Superior temporal gyrus (tissue), 1 donor: ENCODE results near the gene PGAP1.

Source experiments
- DNase-seq: peaks from one replicate; pipeline ENCODE4 v3.0.0-alpha.2; 2016; ENCODE audit errors: extremely low spot score

The PGAP1 gene

DNA sequence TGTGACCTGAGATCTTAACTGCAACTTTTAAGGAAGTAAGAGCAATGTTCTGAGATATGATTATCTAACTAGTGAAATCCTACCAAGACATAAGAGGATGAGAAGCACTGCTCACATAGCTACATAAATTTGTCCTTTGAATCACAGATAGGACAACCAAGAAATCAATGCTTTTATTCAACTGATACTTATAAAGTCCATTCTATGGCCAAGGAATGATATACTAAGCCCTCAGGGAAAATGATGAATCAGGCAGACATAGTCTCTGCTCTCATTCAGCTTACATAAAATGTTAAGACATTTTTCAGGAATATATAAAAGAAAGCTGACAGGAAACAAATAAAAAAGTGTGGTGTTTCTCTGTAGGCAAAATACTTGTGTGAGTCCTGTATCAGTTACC, 39.1 kb downstream of the PGAP1 start:
- no peak for DNase-seq

DNA sequence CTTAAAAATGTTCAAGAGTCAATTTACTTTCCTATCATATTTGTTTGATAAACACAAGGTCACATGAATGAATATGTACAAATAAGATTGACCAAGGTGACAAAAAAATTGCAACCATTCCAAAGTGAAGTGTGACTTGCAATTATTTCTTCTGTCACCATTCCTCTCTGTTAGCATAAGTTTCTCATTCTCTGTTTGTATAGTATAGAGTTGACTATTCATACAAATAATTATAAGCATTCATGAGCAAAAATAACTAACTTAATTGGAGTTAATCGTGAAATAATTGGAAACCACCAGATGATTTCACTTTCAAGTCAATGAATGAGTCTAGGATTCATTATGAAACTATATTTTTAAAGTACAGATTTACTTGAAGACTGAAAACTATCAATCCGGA, 42.1 kb downstream of the PGAP1 start:
- no peak for DNase-seq

DNA sequence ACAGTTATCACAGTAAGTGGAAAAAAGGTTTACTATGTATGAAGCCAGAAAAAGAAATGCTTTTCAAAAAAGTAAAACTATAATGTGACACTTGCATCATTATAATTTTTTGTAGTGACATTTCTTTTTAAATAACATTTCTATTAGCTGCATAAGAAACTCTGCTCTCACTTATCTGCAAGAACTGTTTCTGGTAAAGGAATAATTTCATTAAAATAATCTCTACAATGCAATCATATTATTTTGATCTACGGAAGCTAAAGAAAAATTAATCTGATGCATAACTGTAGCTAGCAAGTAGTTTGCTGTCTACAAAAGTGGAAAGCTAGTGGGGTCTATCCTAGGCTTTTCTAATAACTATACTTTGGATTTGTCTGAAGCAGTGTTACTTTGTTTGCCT, 50.1 kb downstream of the PGAP1 start:
- no peak for DNase-seq

DNA sequence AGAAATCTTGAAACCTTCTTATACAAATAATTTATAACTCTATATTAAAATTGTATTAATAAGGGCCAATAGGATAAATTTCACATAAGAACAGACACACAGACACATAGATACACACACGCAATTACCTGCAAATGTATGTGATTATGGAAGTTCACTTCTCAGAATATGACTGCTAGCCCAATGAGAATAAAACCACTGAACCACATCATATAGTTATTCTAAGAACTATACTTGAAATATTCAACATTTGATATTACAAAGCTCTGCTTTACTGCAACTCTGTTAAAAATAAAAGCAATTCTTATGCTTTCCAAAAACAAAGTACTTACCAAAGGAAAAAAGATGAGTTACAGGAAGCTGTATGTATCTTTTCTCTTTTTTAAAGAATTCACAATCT, 51.1 kb downstream of the PGAP1 start:
- no peak for DNase-seq

DNA sequence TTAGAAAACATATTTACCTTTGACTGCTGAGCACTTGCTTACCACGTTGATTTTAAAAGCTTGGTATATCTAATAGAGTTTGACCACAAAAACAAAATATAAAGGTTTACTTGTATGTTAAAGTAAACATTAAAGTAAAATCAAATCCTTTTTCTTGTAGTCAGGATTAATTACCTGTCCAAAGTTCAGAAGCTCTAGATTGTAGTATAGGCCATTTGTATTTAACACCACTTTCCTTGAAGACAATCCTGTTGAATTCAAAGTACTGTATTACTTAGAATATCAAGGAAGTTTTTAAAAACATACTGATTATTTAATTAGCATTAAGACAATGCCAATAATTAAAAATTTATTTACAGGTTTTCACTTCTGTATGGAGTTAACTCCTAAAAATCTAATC, 53.0 kb downstream of the PGAP1 start:
- DNase-seq, result no peak

DNA sequence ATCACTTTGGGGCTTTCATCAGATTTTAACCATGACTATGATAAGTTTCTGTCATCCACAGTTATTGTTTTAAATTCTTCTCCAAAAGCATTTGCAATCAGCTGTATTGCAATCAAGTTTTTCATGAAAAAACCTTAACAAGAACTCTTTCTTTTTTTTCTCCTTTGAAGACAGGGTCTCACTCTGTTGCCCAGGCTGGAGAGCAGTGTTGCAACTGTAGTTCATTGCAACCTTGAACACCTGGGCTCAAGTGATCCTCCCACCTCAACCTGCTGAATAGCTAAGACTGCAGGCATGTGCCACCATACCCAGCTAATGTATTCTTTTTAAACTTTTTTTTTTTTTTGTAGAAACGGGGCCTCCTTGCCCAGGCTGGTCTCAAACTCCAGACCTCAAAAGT, 71.9 kb downstream of the PGAP1 start:
- DNase-seq, result no peak

DNA sequence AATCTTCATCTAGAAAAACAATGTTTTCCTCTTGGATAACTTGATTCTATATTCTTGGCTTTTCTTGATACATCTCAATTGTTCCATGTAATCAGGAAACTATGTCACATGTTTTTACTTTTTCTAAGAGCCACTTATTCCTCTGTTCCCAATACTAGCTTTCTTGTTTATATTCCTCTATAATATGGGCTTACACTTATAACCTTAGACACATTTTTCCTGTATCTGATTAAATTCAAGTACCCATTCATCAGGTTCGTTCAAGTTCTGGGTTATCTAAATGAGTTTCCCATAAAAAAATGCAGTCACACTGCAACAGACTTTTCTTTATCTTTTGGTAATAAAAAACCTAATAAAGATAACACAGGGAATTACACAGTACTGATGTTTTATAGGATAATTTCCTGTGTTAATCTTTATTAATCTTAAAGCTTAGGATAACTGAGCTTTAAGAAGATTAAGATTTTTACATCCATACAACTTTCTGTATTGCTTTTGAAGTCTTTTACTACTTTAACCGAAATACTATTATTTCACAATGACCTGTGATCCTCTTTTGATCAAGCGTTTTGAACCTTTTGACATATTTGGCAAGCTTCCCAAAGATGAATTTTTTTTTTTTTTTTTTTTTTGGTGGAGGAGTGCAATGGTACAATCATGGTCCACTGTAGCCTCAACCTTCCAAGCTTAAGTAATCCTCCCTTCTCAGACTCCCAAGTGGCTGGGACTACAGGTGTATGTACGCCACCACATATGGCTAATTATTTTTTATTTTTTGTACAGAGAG, 73.0 kb downstream of the PGAP1 start:
- DNase-seq, result no peak

DNA sequence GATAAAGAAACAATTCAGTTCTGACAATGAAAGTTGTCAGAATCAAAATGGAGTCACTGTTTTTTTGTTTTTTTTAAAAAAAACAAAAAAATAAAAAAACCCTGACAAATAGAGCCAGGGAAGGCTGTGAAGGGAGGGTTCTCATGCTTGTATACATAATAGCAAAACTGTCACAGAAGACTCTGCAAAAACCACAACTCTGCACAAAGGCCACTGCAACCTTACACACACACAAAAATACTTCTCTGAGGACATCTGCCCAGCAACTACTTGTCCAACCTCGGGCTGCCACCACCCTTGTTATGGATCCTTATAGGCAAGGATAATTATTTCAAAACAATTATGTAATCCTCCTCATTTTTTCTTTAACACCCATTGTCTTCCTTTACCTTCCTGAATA, 75.4 kb downstream of the PGAP1 start:
- no peak for DNase-seq

DNA sequence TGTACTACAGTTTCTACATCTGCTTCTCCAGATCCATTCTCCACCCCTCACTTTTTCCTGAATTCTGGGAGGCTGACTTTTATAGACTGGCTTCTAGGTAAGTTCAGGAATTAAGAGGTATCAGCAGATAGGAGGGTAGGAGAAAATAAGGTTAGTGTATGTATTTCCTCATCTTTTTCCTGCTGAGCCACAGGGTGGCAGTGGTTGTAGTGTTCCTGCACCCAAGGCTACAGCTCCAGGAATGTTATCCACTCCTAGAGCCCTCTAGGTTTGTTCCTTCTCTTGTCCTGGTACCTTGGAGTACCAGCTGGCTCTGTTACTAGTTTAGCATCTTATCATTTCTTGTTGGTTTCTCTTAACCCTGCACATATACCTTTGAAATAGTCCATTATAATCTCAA, 76.6 kb downstream of the PGAP1 start:
- peak; percentile 61 for DNase-seq

DNA sequence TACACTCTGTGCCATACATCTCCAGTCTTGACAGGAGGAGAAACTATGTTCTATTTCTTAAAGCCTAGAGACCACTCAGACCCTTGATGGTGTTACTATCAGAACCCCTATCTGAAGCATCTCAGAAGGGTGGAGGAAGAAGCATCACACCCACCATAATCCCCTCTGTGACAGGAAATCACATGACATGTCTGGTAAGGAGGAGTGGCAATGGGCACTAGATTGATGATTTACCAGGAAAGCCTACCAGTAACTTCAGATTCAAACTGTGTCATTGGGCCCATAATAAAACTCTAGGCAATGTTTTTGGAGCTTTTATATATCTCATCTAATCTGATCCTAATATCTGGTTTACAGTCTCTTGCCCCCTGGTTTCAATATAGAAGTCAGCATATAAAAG, 80.2 kb downstream of the PGAP1 start:
- DNase-seq, result no peak

DNA sequence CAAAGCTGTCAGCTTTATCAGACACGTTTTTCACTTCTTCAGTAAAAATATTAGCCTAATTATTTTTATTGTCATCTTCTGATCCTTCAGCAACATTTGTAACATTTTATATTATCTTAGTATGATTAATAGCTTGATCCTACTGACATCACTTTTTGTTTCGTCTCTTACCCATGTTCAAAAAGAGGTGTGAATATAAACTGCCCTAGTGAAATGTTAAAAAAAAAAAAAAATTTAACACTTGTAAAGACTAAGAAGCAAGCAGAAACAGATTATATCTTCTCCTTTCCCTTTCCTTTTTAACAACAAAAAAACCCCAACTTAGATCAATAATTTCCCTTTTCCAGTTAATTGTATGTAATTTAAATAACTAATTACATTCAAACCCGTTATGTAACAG, 81.1 kb downstream of the PGAP1 start:
- no peak for DNase-seq

DNA sequence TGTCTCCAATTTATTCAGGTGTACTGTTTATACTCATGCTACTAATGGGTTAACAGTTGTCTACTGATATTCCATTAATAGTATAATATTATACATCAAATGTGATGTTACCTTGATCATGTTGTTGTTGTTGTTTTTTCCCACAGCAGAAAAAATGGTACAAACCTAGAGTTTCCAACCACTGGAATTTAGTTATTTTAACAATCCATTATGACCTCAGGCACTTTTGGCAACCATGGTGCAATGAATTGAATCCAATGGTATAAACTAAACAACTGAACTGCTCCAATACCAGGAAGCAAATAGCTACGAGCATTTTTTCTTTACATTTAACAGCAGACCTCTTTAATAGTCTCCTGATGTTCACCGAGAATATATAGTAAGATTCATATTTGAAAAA, 86.3 kb downstream of the PGAP1 start:
- DNase-seq, result no peak

DNA sequence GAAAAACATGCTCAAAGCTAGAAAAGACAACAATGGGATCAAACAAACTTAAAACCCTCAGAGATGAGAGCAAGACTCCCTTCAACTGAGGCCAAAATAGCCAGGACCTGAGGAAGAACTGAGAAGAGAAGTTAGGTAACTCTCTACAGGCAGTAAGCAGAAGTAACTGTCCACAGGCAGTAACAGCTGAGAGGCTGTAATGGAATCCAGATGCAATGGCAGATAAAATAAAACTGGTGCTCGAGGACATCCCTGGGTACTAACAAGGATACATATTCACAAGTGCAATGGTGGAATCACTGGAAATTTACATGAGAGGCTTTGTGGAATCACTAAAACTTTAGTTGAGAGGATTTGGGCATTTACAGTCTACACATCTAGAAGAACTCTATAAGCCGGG, 86.9 kb downstream of the PGAP1 start:
- DNase-seq, result no peak

DNA sequence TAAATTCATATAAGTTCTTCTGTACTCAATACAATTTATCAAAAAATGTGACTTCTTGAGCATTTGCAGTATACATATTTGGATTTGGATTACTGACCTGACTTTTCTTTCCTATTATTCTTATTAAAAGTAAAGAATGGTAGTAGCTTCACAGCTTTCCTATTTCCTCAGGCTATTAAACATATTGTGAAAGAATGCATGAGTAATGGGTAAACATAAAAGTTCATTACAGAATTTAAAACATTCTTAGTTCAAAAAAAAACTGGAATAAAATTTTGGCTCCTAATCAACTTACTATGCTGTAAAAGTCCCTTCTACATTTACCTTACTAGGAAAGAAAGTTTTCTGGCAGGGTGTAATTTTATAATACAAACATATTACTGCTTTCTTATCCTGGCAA, 90.1 kb downstream of the PGAP1 start:
- no peak for DNase-seq

DNA sequence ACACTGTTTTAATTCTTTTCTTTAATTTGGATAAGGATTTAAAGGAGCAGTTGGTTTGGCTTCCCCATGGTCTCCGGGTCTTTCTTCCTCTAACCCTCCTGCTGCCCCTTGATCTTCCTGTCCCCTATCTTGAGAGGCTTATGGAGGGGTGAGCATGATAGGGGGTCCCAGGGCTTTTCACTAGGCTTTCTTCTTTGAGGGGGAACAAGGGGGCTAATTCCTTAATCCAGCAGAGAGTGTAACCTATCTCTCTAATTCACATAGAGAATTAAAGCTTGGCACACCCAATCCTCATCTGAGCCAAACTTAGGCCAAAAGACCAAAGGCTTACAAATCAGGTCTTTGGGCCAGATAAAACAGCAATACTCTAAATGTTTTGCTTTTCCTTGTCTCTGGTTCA, 95.8 kb downstream of the PGAP1 start:
- no peak for DNase-seq

DNA sequence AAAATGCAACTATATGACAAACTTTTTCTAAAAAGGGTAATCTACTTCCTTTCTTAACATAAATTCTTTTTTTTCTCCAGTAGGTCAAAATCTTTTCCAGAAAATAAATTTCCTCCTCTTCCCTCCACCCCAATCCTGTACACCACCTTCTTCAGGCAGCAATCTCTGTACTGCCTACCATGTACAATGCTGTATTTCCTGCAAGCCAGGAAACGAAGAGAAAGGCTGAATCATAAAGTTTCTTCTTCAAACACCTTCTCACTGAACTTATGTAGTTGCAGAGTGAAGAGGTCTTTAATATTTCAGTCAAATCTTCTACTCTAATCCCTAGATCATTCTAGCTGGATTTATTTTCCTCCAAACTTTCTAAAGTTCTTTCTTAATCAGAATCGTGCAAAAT, 99.2 kb downstream of the PGAP1 start:
- no peak for DNase-seq

DNA sequence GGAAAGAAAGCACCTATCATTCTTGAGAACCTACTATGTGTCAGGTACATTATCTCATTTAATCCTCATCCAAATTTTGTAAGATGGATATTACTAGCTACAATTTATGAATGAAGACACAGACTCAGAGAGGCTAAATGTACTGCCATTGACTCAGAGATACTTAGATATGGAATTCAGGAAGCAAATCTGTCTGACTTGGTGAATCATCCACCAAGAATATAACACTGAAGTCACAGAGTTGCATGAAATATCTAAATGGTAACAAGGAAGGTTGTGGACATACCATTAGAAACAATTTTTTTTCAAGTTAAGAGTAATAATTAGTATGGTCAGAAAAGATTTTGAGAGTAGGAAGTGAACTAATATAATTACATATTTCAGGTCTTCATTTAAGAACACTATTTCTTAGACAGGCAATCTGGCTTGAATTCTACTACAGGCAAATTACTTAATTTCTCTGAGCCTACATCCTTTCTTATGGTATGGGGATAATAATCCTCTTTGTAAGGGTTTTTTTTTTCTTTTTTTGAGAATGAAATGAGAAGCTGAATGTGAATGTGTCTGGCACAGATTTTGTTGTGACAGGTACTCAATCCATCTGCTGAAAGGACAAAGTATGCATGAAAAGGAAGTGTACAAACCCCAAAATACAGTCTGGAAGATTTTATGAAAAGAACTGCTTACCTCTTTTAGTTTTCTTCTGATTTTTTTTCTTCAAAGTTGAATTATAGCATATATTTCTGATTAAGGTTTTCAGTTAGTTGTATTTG, 102.6 kb downstream of the PGAP1 start:
- DNase-seq, result no peak

DNA sequence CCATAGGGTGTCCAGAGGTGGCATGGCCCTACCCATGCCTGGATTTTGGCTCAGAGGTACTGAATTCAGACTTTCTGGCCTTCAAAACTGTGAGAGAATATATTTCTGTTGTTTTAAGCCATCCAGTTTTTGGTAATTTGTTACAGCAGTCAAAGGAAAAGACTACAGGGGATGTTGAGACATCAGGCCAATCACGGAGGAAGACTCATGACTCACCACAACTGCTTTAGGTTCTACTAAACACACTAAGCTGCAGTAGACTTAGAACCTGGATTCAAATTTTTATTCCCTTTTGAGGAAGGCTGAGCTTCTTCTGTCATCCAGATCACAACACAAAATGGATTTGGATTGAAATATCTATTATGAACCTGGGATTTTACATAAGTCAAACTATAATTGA, 105.3 kb downstream of the PGAP1 start:
- no peak for DNase-seq

DNA sequence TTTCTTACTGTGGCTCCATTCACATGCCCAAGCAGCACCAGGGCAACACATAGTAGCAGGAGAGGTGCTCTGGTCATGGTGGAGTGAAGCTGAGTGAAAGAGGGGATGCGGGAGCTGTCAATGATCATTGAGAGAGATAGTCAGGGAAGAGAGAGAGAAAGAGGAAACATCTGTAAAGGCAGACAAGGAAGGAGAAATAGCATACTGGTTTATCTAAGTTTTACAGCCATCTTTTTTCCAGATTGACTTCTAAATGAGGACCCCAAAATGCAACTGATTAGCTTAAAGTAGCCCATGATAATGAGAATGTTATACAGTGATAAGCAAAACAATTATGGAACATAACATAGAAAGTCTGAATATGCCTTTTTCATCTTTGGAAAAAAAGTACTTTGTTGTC, 117.2 kb downstream of the PGAP1 start, which contains the start of gene C2orf66:
Gene C2orf66 (minus strand): TSS at position 96 of the 400 bp plus-strand sequence. CDS start 19 bp downstream, at position 77.
- DNase-seq, result no peak

DNA sequence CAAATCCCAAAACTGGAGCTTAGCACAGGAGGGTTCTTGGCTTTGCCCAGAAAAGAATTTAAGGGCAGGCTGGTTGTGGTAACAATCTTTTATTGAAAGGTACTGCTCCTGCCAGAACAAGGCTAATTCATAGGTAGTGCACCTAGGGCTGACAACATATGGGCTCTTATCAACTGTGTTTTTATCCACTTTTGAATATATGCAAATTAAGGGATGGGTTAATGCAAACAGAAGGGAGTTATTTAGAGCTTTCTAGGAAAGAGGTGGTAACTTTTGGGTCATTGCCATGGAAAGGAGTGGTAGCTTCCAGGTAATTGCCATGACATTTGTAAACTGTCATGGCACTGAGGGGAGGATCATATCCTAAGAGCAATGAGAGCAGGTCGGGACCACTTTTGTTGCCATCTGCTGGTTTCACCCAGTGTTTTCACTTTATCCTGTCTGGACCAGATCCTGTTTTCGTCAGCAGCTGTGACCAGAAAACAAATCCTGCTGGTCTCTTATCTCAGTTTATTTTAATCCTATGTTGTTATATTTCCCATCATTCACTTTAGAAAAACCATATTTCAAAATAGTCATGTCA, 118.3 kb downstream of the PGAP1 start:
- DNase-seq, result no peak

DNA sequence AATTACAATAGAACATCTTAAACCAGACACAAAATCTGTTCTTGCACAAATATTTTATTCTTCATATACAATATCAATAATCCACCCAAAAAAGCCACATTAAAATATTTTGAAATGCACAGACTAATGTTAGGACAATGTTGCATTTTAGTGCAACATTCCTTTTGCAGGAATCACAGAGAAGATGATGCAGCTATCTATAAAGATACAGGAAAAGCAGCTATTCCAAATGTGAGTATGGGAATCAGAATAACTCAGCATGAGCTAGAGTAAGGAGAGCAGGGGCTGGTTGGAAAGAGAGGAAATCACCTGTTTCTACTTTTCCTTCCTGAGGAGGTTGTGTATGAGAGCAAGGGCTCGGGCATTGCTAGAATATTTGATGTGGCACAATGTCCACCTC, 122.1 kb downstream of the PGAP1 start:
- DNase-seq, result no peak

DNA sequence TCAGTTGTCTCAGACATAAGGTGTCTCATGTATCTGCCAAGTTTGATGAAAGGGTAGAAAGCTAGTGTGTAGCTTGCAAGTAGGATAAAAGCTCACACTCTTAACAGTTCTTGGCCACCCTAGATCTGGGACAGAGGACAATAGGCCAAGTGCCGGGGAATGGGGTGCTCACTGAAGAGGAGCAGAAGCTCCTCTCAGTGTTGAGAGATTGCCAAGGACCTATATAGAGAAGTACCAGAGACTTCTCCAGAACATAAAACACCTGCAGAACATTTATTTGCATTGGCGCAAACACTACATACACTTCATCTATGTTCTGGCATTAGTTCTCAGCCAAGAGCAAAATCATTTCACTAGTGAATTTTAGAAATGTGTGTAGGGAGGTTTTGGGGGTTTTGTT, 124.1 kb downstream of the PGAP1 start:
- no peak for DNase-seq

DNA sequence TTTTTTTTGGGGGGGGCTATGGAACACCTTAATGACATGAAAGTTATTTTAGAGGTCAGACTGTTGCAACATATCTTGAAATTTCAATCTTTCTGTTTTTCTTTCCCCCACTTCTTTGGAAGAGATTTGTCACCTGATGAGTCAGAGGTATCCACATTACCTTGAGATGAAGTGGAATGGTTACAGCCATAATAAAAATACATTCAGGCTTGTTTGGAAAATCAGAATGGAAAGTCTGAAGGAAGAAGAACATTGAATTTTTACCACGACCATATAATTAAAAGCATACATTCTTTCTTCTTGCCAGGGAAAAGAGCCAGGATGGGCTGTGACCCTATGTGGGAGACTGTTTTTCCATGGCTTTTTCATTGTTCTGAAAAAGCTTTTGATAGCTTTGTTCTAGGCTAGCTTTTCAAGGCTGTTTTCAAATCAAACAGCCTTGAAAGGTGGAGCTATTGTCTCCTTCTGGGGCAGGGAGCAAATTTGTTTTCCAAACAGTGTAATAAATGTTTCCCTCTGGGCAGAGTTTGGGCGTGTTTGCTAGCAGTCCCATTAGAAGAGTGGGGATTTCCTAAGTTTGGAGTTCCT, 124.7 kb downstream of the PGAP1 start:
- DNase-seq, result no peak
